H9 (cell line): ENCODE data around the gene TPRX1. TPM values are rescaled to one million over a fixed set of nuclear protein-coding genes. Genes with fewer than 3 reads are reported as not detected.
"Not testable (repeated sequence)": the region's sequence is repeated elsewhere in the genome, so short reads cannot be mapped to it uniquely, and the experiment has no call there.

Experiments
- DNase-seq: peaks from one replicate; pipeline ENCODE4 v3.0.0-alpha.2; 2017
- H2AFZ ChIP-seq: one replicate; pipeline ENCODE4 v1.6.1; 2013; ENCODE audit warnings: mild to moderate bottlenecking, low read length, control low read depth, moderate library complexity
- H2AK5ac ChIP-seq: 2 replicates; pipeline ENCODE4 v1.6.1; 2013; ENCODE audit warnings: low read length, control low read depth, mixed read lengths; ENCODE audit not compliant: insufficient read length
- H2BK120ac ChIP-seq: one replicate; pipeline ENCODE4 v1.6.1; 2013; ENCODE audit warnings: low read depth, mild to moderate bottlenecking, low read length, control low read depth, inconsistent platforms; ENCODE audit not compliant: poor library complexity, severe bottlenecking
- H2BK12ac ChIP-seq: 2 replicates; pipeline ENCODE4 v1.6.1; 2013; ENCODE audit warnings: low read length, control low read depth, mixed read lengths, low read depth; ENCODE audit not compliant: insufficient read length
- H2BK15ac ChIP-seq: 2 replicates; pipeline ENCODE4 v1.6.1; 2013; ENCODE audit warnings: low read depth, low read length, control low read depth
- H2BK20ac ChIP-seq: one replicate; pipeline ENCODE4 v1.6.1; 2013; ENCODE audit warnings: low read depth, mild to moderate bottlenecking, low read length, control low read depth, inconsistent platforms; ENCODE audit not compliant: poor library complexity, severe bottlenecking
- H2BK5ac ChIP-seq: 2 replicates; pipeline ENCODE4 v1.6.1; 2013; ENCODE audit warnings: low read length, control low read depth, mixed read lengths; ENCODE audit not compliant: insufficient read length
- H3K14ac ChIP-seq: 2 replicates; pipeline ENCODE4 v1.6.1; 2013; ENCODE audit warnings: low read length, control low read depth; ENCODE audit not compliant: insufficient read depth
- H3K18ac ChIP-seq: 2 replicates; pipeline ENCODE4 v1.6.1; 2013; ENCODE audit warnings: low read depth, mild to moderate bottlenecking, mixed read lengths, low read length, control low read depth; ENCODE audit not compliant: insufficient read length
- H3K23ac ChIP-seq: 2 replicates; pipeline ENCODE4 v1.6.1; 2013; ENCODE audit warnings: low read length, control low read depth, mixed read lengths, low read depth; ENCODE audit not compliant: insufficient read length
- H3K23me2 ChIP-seq: 2 replicates; pipeline ENCODE4 v1.6.1; 2013; ENCODE audit warnings: low read depth, mild to moderate bottlenecking, mixed read lengths, low read length, control low read depth; ENCODE audit not compliant: insufficient read length, poor library complexity, severe bottlenecking
- H3K27ac ChIP-seq: 2 replicates; pipeline ENCODE4 v1.5.1; 2013; ENCODE audit warnings: low read length, control low read depth, mixed read lengths, low read depth; ENCODE audit not compliant: insufficient read length
- H3K27me3 ChIP-seq: 2 replicates; pipeline ENCODE4 v1.6.1; 2013; ENCODE audit warnings: low read length, control low read depth, inconsistent platforms; ENCODE audit not compliant: insufficient read depth
- H3K4ac ChIP-seq: 2 replicates; pipeline ENCODE4 v1.6.1; 2013; ENCODE audit warnings: low read depth, mild to moderate bottlenecking, control low read depth, inconsistent platforms, low read length, moderate library complexity
- H3K4me1 ChIP-seq: 2 replicates; pipeline ENCODE4 v1.6.1; 2013; ENCODE audit warnings: low read length, control low read depth, inconsistent platforms; ENCODE audit not compliant: insufficient read depth
- H3K4me2 ChIP-seq: 2 replicates; pipeline ENCODE4 v1.6.1; 2013; ENCODE audit warnings: low read length, control low read depth, mixed read lengths; ENCODE audit not compliant: insufficient read length, insufficient read depth
- H3K56ac ChIP-seq: 2 replicates; pipeline ENCODE4 v1.6.1; 2013; ENCODE audit warnings: low read depth, mild to moderate bottlenecking, mixed read lengths, low read length, control low read depth; ENCODE audit not compliant: insufficient read length
- H3K79me1 ChIP-seq: 2 replicates; pipeline ENCODE4 v1.6.1; 2013; ENCODE audit warnings: low read depth, mild to moderate bottlenecking, moderate library complexity, low read length, control low read depth, inconsistent platforms; ENCODE audit not compliant: insufficient read depth, poor library complexity, severe bottlenecking
- H3K79me2 ChIP-seq: 2 replicates; pipeline ENCODE4 v1.6.1; 2013; ENCODE audit warnings: low read length, control low read depth, inconsistent platforms; ENCODE audit not compliant: insufficient read depth
- H3K9ac ChIP-seq: 2 replicates; pipeline ENCODE4 v1.6.1; 2013; ENCODE audit warnings: low read length, control low read depth, mixed read lengths; ENCODE audit not compliant: insufficient read length; ENCODE audit errors: extremely low read depth
- H3K9me3 ChIP-seq: one replicate; pipeline ENCODE4 v1.6.1; 2013; ENCODE audit warnings: low read depth, low read length, inconsistent platforms; ENCODE audit not compliant: control insufficient read depth
- H3T11ph ChIP-seq: one replicate; pipeline ENCODE4 v1.6.1; 2013; ENCODE audit warnings: mild to moderate bottlenecking, low read length, control low read depth, inconsistent platforms
- H4K20me1 ChIP-seq: one replicate; pipeline ENCODE4 v1.6.1; 2013; ENCODE audit not compliant: control insufficient read depth, insufficient read length, insufficient read depth
- H4K5ac ChIP-seq: 2 replicates; pipeline ENCODE4 v1.6.1; 2013; ENCODE audit warnings: low read depth, mild to moderate bottlenecking, mixed read lengths, low read length, control low read depth; ENCODE audit not compliant: insufficient read length
- H4K8ac ChIP-seq: replicated peaks from 2 replicates; pipeline ENCODE4 v1.6.1; 2013; ENCODE audit warnings: low read length, control low read depth, mixed read lengths, low read depth; ENCODE audit not compliant: insufficient read length
- H4K91ac ChIP-seq: 2 replicates; pipeline ENCODE4 v1.6.1; 2013; ENCODE audit warnings: low read depth, mild to moderate bottlenecking, moderate library complexity, mixed read lengths, low read length, control low read depth; ENCODE audit not compliant: insufficient read length
- H3K27ac Mint-ChIP-seq, 3 experiments: 2 replicates in 2 of 3; 3 replicates in 1 of 3; pipeline ENCODE4 v1.8.0; 2020 to 2021; ENCODE audit warnings: mixed read lengths in 3 of 3, mild to moderate bottlenecking in 1 of 3, moderate library complexity in 1 of 3
- H3K27me3 Mint-ChIP-seq: 2 replicates; pipeline ENCODE4 v1.8.0; 2021; ENCODE audit warnings: low read depth, mild to moderate bottlenecking, moderate library complexity, mixed read lengths
- H3K36me3 Mint-ChIP-seq, 3 experiments: 2 replicates in 2 of 3; 3 replicates in 1 of 3; pipeline ENCODE4 v1.8.0; 2020 to 2021; ENCODE audit warnings: low read depth in 3 of 3, mixed read lengths in 3 of 3; ENCODE audit not compliant: insufficient read depth in 1 of 3
- H3K4me1 Mint-ChIP-seq, 2 experiments: 2 replicates each; pipeline ENCODE4 v1.8.0; 2020; ENCODE audit warnings: mixed read lengths in 2 of 2
- H3K4me3 Mint-ChIP-seq, 2 experiments: 2 replicates in 1 of 2; 3 replicates in 1 of 2; pipeline ENCODE4 v1.8.0; 2020 to 2021; ENCODE audit warnings: mild to moderate bottlenecking in 2 of 2, mixed read lengths in 2 of 2, moderate library complexity in 1 of 2
- H3K9me3 Mint-ChIP-seq, 2 experiments: 2 replicates in 1 of 2; 3 replicates in 1 of 2; pipeline ENCODE4 v1.8.0; 2020; ENCODE audit warnings: mild to moderate bottlenecking in 2 of 2, mixed read lengths in 2 of 2, moderate library complexity in 1 of 2
- WGBS: extraction: QIAGEN DNeasy Blood & Tissue Kit; methylation state at CpG from one replicate; pipeline ENCODE4 v1.1.7; 2013; ENCODE audit warnings: missing lambda C conversion rate, low lambda C conversion rate, mixed read lengths; ENCODE audit not compliant: insufficient read length; ENCODE audit errors: extremely low coverage; 5-methylcytosine and 5-hydroxymethylcytosine counted together
- total RNA-seq: library from RNA; stranded (reverse); gene quantifications from 2 replicates; pipeline ENCODE4 v1.2.1, GENCODE V29; 2021
- TF ChIP-seq, protein P1 (sequence below): fragments of 200-600 bp; sonication (generic); conservative IDR thresholded peaks from 3 replicates; pipeline ENCODE4 v1.8.0; 2021; ENCODE audit warnings: antibody characterized with exemption, mild to moderate bottlenecking

The TPRX1 gene
- total RNA-seq, 1 experiment from 2014 or later: not detected

DNA sequence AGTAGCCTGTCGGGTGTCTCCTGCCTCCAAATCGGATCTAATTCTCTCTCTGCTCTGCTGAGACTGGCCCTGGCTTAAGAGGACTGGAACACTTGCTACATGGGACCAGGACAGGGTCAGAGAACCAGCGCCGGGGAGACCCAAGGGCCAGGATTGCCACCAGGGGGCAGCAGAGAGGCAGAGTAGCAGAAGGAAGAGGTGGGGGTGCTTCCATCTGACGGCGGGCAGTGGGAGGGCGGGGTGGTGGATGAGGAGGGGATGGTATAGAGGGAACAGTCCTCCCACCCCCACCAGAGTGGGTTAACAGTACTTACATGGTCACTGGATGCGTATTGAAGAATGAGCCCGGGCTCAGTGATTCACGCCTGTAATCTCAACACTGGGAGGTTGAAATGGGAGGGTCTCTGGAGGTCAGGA, 13.9 kb downstream of the TPRX1 start:
- Histone ChIP-seq H3K14ac (no peak overlapping the region), H4K20me1 (no peaks in the 10 kb centered on the region), H4K5ac (no peak overlapping the region), H3K23me2 (no peaks in the 10 kb centered on the region), H2BK15ac (no peak overlapping the region), H3K4ac (no peak overlapping the region), H3K18ac (no peak overlapping the region), H3K9ac (no peak overlapping the region), H2AK5ac (no peak overlapping the region), H4K8ac (no peak overlapping the region), H3K79me2 (no peaks in the 10 kb centered on the region), H3T11ph (no peak overlapping the region), H2AFZ (no peak overlapping the region), H2BK120ac (no peak overlapping the region), H3K27ac (no peak overlapping the region), H3K9me3 (no peaks in the 10 kb centered on the region), H2BK20ac (no peak overlapping the region), H3K23ac (no peak overlapping the region), H3K27me3 (no peaks in the 10 kb centered on the region), H4K91ac (no peak overlapping the region), H2BK12ac (peak overlapping the region; percentile 52), H3K4me1 (no peaks in the 10 kb centered on the region), H2BK5ac (no peak overlapping the region), H3K56ac (no peak overlapping the region), H3K4me2 (peak overlapping the region; percentile 13), H3K79me1 (no peaks in the 10 kb centered on the region)
- Mint-ChIP-seq H3K9me3 (peaks cover 7 to 8% of the 10 kb centered on the region in 2 experiments), H3K4me1 (peaks cover 14 to 22% of the 10 kb centered on the region in 2 experiments), H3K27ac (peak overlapping the region; percentile 64 to 92 (median 90); a peak in 4 of 7 replicates), H3K27me3 (no peaks in the 10 kb centered on the region; the same call in 1 of the 2 replicates), H3K4me3 (peak overlapping the region in 1 of 2 experiments; percentile 34; a peak in 2 of 5 replicates), H3K36me3 (peaks cover 5 to 14% (median 13%) of the 10 kb centered on the region in 3 experiments; a peak in 6 of 7 replicates)
- peak; percentile 98 for DNase-seq
- TF ChIP-seq, protein P1, sequence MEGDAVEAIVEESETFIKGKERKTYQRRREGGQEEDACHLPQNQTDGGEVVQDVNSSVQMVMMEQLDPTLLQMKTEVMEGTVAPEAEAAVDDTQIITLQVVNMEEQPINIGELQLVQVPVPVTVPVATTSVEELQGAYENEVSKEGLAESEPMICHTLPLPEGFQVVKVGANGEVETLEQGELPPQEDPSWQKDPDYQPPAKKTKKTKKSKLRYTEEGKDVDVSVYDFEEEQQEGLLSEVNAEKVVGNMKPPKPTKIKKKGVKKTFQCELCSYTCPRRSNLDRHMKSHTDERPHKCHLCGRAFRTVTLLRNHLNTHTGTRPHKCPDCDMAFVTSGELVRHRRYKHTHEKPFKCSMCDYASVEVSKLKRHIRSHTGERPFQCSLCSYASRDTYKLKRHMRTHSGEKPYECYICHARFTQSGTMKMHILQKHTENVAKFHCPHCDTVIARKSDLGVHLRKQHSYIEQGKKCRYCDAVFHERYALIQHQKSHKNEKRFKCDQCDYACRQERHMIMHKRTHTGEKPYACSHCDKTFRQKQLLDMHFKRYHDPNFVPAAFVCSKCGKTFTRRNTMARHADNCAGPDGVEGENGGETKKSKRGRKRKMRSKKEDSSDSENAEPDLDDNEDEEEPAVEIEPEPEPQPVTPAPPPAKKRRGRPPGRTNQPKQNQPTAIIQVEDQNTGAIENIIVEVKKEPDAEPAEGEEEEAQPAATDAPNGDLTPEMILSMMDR: peak; percentile 91
- no CpG with 5 or more reads among the region's 10 CpGs for WGBS

DNA sequence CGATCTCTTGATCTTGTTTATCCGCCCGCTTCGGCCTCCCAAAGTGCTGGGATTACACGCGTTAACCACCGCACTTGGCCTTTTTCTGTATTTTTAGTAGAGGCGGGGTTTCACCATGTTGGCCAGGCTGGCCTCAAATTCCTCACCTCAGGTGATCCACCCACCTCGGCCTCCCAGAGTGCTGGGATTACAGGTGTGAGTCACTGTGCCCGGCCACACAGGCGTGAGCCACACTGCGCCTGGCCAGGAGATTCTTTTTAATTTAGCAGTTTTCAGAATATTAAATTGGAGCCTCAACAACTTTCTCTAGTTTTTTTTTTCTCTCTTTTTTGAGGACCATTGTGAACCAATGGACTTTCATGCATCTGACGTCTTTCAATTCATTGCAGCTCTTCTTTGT, 14.5 kb downstream of the TPRX1 start:
- H3K9me3 ChIP-seq, H3K4ac ChIP-seq, H3K79me2 ChIP-seq, DNase-seq, H4K5ac ChIP-seq, H3K27me3 ChIP-seq, H3K27me3 Mint-ChIP-seq, H3K14ac ChIP-seq, H2BK5ac ChIP-seq, H2BK12ac ChIP-seq, H2AFZ ChIP-seq, H3K4me1 ChIP-seq, H3K56ac ChIP-seq, H3K9me3 Mint-ChIP-seq, H4K91ac ChIP-seq, H2BK20ac ChIP-seq, H3K27ac ChIP-seq, H3K18ac ChIP-seq, H4K8ac ChIP-seq, H2BK15ac ChIP-seq, H3K9ac ChIP-seq, H3K23ac ChIP-seq, H2AK5ac ChIP-seq, H3T11ph ChIP-seq, H3K79me1 ChIP-seq, H3K23me2 ChIP-seq, H4K20me1 ChIP-seq: not testable (repeated sequence)
- H3K4me3 Mint-ChIP-seq: peak overlapping the region in 1 of 2 experiments; percentile 40; a peak in 2 of 5 replicates
- H3K27ac Mint-ChIP-seq: peak overlapping the region; percentile 77 to 92 (median 90); a peak in 6 of 7 replicates
- peaks cover 9 to 20% (median 19%) of the 10 kb centered on the region in 3 experiments; a peak in 6 of 7 replicates for H3K36me3 Mint-ChIP-seq
- WGBS: no CpG with 5 or more reads among the region's 13 CpGs
- peaks cover 14 to 22% of the 10 kb centered on the region in 2 experiments for H3K4me1 Mint-ChIP-seq
- Histone ChIP-seq H3K4me2 (peak overlapping the region; percentile 13), H2BK120ac (peak overlapping the region; percentile 94)
